ENCODE measurements around the gene KLK11. TPM values are rescaled to one million over a fixed set of nuclear protein-coding genes. Genes with fewer than 3 reads are reported as not detected.

Gene KLK11, protein sequence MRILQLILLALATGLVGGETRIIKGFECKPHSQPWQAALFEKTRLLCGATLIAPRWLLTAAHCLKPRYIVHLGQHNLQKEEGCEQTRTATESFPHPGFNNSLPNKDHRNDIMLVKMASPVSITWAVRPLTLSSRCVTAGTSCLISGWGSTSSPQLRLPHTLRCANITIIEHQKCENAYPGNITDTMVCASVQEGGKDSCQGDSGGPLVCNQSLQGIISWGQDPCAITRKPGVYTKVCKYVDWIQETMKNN
- total RNA-seq, result 100 to 1,000 TPM in 1 of 4 donors, 10 to 100 TPM in 2, not detected in 1; 21.6 to 116 (median 34.0) TPM

DNA sequence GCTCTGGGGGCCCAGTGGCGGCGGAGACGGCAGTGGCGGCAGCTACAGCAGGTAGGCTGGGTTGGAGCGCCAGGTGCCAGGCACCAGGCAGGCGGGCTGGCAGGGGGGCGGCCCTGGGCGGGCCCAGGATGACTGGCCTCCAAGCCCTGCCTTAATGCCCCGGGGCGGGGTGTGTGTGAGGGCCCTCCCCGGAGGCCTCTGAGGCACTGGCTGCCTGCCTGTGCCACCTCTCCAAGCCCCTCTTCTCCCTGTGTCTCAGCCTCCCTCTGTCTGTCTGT is at the start of gene KLK11:
TSS of gene KLK11 (minus strand) at position 63 of the 278 bp plus-strand sequence. CDS start 985 bp downstream, outside the sequence.
- no peak for DNase-seq (ENCODE audit: low spot score)
- TF ChIP-seq, protein P1, sequence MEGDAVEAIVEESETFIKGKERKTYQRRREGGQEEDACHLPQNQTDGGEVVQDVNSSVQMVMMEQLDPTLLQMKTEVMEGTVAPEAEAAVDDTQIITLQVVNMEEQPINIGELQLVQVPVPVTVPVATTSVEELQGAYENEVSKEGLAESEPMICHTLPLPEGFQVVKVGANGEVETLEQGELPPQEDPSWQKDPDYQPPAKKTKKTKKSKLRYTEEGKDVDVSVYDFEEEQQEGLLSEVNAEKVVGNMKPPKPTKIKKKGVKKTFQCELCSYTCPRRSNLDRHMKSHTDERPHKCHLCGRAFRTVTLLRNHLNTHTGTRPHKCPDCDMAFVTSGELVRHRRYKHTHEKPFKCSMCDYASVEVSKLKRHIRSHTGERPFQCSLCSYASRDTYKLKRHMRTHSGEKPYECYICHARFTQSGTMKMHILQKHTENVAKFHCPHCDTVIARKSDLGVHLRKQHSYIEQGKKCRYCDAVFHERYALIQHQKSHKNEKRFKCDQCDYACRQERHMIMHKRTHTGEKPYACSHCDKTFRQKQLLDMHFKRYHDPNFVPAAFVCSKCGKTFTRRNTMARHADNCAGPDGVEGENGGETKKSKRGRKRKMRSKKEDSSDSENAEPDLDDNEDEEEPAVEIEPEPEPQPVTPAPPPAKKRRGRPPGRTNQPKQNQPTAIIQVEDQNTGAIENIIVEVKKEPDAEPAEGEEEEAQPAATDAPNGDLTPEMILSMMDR (IDR thresholded peaks at IDR 0.05), result no peak
- ATAC-seq (ENCODE audit: low FRiP score), result peak; percentile 94

DNA sequence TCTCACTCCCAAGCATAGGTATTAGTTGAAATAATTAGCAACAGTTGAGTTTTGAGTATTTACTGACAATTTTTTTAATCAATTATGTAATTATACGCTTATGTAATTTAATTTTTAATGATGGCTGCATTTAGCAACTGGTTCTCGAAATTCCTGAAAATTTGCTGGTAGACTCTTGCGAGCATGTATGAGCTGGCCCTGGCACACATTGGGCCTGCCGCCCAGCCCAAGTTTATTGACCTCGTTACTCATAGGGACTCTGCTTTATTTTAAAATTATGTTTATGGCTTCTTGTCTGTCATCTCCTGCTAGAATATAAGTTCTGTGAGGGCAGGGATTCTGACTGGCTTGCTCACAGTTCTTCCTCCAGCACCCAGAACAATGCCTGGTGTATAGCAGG is 49.6 kb upstream of the KLK11 start:
- DNase-seq (ENCODE audit: low spot score), result no peak
- ATAC-seq (ENCODE audit: low FRiP score), result no peak
- TF ChIP-seq, protein P1 (IDR thresholded peaks at IDR 0.05), result no peak

DNA sequence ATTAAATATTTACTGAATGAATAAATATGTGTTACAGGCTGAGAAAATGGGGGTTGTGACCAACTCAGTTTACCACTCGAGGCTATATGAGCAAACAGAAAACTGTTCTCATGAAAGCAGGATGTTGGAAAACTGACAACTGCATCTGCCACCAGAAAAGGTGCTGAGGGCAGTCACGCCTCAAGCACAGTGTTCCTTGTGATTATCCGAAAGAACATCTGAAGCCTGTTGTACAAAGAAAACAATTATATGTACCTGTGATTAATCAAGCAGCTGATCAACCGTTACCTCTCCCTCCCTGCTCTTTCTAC is 44.6 kb upstream of the KLK11 start:
- DNase-seq (ENCODE audit: low spot score) (no peak), ATAC-seq (ENCODE audit: low FRiP score) (no peak)
- TF ChIP-seq, protein P1 (IDR thresholded peaks at IDR 0.05), result no peak

DNA sequence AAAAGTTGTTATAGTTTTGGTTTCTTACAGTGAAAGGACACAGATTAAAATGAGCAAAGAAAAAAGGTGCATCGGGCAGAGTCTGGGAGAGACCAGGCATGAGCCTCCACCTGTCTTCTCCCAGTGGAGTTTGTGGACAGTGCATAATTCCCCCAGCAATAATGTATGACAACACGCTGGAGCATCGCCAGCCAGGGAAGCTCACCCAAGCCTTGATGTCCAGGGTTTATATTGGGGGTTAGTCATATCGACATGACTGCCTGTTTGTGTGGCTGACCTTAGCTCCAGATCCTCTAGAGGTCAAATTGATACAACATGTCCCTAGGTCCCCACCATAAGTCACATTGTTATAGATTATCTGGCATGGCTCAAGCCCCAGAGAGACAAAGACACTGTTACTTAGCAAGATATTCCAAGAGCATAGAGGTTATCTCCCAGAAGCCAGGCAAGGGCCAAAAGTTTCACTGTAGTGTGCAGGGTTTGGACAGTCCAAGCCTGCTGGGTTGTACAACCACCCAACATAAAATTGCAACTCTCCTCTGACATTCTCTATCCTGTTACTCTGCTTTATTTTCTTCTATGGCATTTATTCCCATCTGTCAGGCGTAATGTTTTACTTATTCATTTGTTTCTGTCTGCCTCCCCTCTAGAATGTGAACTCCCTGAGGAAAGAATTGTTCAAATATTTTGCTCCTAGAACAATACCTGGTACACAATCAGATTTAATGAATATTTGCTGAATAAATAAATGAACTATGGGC is 44.1 kb upstream of the KLK11 start:
- ATAC-seq (ENCODE audit: low FRiP score) (no peak), DNase-seq (ENCODE audit: low spot score) (no peak)
- TF ChIP-seq, protein P1 (IDR thresholded peaks at IDR 0.05), result no peak

DNA sequence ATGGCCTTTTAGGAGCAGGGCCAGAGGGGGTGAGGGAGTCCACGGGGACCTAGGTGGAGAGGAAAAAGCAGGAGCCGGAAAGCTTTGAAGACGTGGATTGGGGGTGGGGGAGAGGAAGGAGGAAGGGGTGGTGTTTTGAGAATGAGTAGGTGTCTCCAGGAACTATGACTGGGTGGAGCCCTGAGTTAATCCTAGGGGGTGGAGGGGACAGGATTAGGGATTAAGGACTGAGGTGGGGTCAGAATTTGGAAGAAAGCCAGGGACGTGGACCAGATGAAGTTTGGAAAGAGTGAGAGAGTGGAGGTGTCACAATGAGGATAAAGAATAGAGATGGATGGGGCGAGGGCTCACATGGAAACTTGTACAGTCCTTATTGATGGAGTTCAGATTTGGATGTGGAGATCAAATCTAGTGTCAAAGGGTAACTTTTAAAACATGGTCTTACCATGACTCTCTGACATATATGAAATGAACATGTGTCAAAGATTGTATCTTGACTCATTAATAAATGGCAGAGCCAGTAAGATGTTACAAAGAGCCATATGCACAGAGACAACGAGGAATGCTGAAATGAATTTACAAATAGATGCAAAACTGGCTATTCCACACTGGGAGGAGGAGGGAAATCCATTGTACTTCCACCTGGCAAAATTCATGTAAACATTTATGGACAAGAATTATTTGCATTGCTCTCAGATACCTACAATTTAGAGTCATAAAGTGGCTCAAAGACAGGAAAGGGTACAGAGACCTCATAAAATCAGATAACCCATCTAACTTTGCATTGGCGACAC is 40.2 kb upstream of the KLK11 start:
- no peak for DNase-seq (ENCODE audit: low spot score)
- TF ChIP-seq, protein P1 (IDR thresholded peaks at IDR 0.05), result no peak
- no peak for ATAC-seq (ENCODE audit: low FRiP score)

DNA sequence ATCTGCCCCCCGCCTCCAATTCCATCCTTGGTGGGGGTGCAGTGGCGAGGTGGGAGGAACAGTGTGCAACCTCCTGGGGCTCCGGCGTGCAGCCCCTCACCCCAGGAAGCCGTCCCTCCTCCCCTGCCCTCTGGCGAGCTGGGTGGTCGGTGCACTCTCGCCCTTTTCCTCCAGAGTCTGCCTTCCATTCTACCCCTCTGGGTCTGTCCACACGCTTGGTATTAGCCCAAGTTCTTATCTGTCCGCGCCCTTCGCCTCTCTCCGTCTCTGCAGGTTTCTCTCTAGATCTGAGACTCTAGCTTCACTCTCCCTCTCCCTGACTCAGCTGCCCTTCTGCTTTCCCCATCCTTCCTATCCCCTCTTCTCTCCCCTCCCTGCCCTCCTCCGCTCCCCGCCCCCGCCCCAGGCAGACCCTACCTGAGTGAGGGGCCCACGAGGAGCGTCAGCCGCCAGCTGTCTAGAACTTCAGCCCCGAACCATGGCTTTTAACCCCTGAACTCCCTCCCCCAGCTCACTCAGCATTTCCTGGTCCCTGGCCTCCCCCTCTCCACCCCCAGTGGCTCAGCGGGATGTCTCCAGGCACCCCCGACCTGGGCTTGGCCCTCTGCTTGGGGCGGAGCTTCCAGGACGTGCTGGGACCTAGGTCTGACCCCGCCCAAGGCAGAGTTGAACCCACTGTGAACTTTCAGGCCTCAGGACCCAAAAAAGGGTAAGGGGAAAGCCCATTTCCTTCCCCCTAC is 39.0 kb upstream of the KLK11 start:
- TF ChIP-seq, protein P1 (IDR thresholded peaks at IDR 0.05), result no peak
- ATAC-seq (ENCODE audit: low FRiP score) (peak; percentile 26), DNase-seq (ENCODE audit: low spot score) (no peak)

All from omental fat pad (tissue), 4 donors.